Hepatocyte (in vitro differentiated cells): ENCODE results near the gene RRAGB. TPM values are rescaled to one million over a fixed set of nuclear protein-coding genes. Genes with fewer than 3 reads are reported as not detected.

Experiments
- DNase-seq: peaks from one replicate; pipeline ENCODE4 v3.0.0-alpha.2; 2016; ENCODE audit warnings: low spot score
- H2AFZ ChIP-seq: fragments of 200-600 bp; sonication (generic); 2 replicates; pipeline ENCODE4 v1.6.0; 2016; ENCODE audit warnings: antibody characterized with exemption, mild to moderate bottlenecking
- H3K27ac ChIP-seq: fragments of 200-600 bp; sonication (generic); 2 replicates; pipeline ENCODE4 v1.5.1; 2016; ENCODE audit warnings: mild to moderate bottlenecking
- H3K27me3 ChIP-seq: fragments of 200-600 bp; sonication (generic); 2 replicates; pipeline ENCODE4 v1.6.1; 2016
- H3K36me3 ChIP-seq: fragments of 200-600 bp; sonication (generic); replicated peaks from 2 replicates; pipeline ENCODE4 v1.5.1; 2016; ENCODE audit warnings: low read depth; ENCODE audit not compliant: insufficient read depth
- H3K4me1 ChIP-seq: fragments of 200-600 bp; sonication (generic); 2 replicates; pipeline ENCODE4 v1.5.1; 2016; ENCODE audit warnings: mild to moderate bottlenecking, moderate library complexity; ENCODE audit not compliant: insufficient read depth
- H3K4me2 ChIP-seq: fragments of 200-600 bp; sonication (generic); 2 replicates; pipeline ENCODE4 v1.6.0; 2016
- H3K4me3 ChIP-seq: fragments of 200-600 bp; sonication (generic); 2 replicates; pipeline ENCODE4 v1.5.1; 2016; ENCODE audit warnings: mild to moderate bottlenecking
- H3K79me2 ChIP-seq: fragments of 200-600 bp; sonication (generic); 2 replicates; pipeline ENCODE4 v1.6.0; 2017; ENCODE audit warnings: mild to moderate bottlenecking
- H3K9me2 ChIP-seq: fragments of 200-600 bp; sonication (generic); replicated peaks from 2 replicates; pipeline ENCODE4 v1.6.0; 2017; ENCODE audit warnings: mild to moderate bottlenecking; ENCODE audit not compliant: insufficient read depth
- H3K9me3 ChIP-seq: fragments of 200-600 bp; sonication (generic); 2 replicates; pipeline ENCODE4 v1.5.1; 2016; ENCODE audit warnings: low read depth, mild to moderate bottlenecking
- H4K20me1 ChIP-seq: fragments of 200-600 bp; sonication (generic); 2 replicates; pipeline ENCODE4 v1.6.0; 2016; ENCODE audit warnings: mild to moderate bottlenecking; ENCODE audit not compliant: insufficient read depth, poor library complexity, severe bottlenecking
- EZH2 ChIP-seq: fragments of 200-600 bp; sonication (generic); IDR thresholded peaks from 2 replicates; pipeline ENCODE4 v1.6.1; 2016; ENCODE audit warnings: antibody characterized with exemption, mild to moderate bottlenecking, borderline replicate concordance
- EZH2phosphoT487 ChIP-seq: fragments of 200-600 bp; sonication (generic); IDR thresholded peaks from one replicate; pipeline ENCODE4 v1.6.1; 2018; ENCODE audit warnings: antibody characterized with exemption, mild to moderate bottlenecking, low read depth, moderate library complexity; ENCODE audit not compliant: unreplicated experiment, severe bottlenecking
- WGBS: methylation state at CpG from one replicate; pipeline ENCODE4 v1.1.6; 2016; ENCODE audit warnings: low lambda C conversion rate; ENCODE audit errors: missing lambda C conversion rate; 5-methylcytosine and 5-hydroxymethylcytosine counted together
- polyA plus RNA-seq: library from polyadenylated mRNA; unstranded; fragments of >200 nt; fragmentation: Nextera tagmentation; extraction: Ambion mirVana; gene quantifications from 2 replicates; pipeline ENCODE4 v1.2.1, GENCODE V29; 2016
- total RNA-seq: library from RNA; depleted of rRNA; stranded (reverse); fragments of >200 nt; gene quantifications from 2 replicates; pipeline ENCODE4 v1.2.3, GENCODE V29; 2014
- TF ChIP-seq, protein P1 (sequence below): fragments of 200-600 bp; sonication (generic); IDR thresholded peaks from 2 replicates; pipeline ENCODE4 v1.5.1; 2016; ENCODE audit warnings: antibody characterized with exemption, mild to moderate bottlenecking; ENCODE audit not compliant: poor library complexity

RRAGB gene
- total and polyA plus RNA-seq, 2 experiments from 2014 or later, result 16.3 to 23.2 TPM

DNA sequence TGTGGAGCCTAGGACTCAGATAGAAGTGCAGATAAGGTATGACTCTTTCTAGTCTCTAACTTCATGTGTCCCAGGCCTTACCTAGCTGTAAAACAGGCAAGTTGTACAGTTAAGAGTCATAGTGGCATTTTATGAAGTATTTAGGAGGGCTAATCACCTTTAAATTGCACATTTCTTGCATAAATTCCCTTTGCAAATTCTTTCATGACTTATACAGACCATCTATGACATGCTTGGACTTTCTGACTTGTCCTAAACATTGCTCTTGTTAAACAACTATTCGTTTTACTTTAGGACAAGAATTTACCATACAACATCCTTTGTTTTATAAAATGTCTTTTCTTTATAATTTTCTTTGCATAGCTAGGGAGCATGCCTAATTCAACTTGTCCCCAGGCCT lies 7.8 kb upstream of the RRAGB start:
- no peak for TF ChIP-seq EZH2
- TF ChIP-seq, protein P1, sequence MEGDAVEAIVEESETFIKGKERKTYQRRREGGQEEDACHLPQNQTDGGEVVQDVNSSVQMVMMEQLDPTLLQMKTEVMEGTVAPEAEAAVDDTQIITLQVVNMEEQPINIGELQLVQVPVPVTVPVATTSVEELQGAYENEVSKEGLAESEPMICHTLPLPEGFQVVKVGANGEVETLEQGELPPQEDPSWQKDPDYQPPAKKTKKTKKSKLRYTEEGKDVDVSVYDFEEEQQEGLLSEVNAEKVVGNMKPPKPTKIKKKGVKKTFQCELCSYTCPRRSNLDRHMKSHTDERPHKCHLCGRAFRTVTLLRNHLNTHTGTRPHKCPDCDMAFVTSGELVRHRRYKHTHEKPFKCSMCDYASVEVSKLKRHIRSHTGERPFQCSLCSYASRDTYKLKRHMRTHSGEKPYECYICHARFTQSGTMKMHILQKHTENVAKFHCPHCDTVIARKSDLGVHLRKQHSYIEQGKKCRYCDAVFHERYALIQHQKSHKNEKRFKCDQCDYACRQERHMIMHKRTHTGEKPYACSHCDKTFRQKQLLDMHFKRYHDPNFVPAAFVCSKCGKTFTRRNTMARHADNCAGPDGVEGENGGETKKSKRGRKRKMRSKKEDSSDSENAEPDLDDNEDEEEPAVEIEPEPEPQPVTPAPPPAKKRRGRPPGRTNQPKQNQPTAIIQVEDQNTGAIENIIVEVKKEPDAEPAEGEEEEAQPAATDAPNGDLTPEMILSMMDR, result no peak
- TF ChIP-seq EZH2phosphoT487, result no peak
- Histone ChIP-seq H3K9me2 (no peaks in the 10 kb centered on the region), H3K36me3 (no peaks in the 10 kb centered on the region), H3K4me3 (no peak overlapping the region), H3K27me3 (no peaks in the 10 kb centered on the region), H3K4me2 (no peak overlapping the region), H3K27ac (no peak overlapping the region), H3K79me2 (no peaks in the 10 kb centered on the region), H4K20me1 (no peaks in the 10 kb centered on the region), H3K4me1 (no peaks in the 10 kb centered on the region), H3K9me3 (no peaks in the 10 kb centered on the region), H2AFZ (no peak overlapping the region)
- WGBS, result 30% methylated on average over 1 of the region's 1 CpG
- no peak for DNase-seq

DNA sequence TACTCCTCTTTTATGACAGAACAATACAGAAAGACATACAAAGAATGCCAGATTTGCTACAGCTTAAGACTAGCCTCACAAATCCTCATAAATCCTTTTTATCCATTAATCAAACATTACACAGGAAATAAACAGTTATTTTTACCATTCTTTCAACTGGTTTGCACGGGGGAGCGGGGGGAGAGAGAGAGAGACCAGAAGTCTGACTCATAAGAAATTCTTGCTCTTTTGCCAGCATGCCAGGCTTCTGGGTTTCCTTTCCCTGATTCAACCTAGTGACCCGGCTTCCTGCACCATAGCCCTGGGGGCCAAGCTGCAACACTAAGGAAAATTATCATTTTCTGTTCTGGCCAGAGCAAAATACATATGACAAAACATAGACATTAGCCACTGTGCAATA lies 6.8 kb upstream of the RRAGB start:
- H3K27ac ChIP-seq, result no peak overlapping the region
- H3K4me1 ChIP-seq, result no peaks in the 10 kb centered on the region
- TF ChIP-seq EZH2phosphoT487 (no peak), EZH2 (no peak)
- TF ChIP-seq, protein P1, result no peak
- H3K79me2 ChIP-seq, result no peaks in the 10 kb centered on the region
- H3K4me3 ChIP-seq, result no peak overlapping the region
- no peak for DNase-seq
- H2AFZ ChIP-seq, result no peak overlapping the region
- no peaks in the 10 kb centered on the region for H3K9me2 ChIP-seq
- H3K9me3 ChIP-seq, result no peaks in the 10 kb centered on the region
- no peaks in the 10 kb centered on the region for H3K36me3 ChIP-seq
- no peaks in the 10 kb centered on the region for H3K27me3 ChIP-seq
- H3K4me2 ChIP-seq, result no peak overlapping the region
- no peaks in the 10 kb centered on the region for H4K20me1 ChIP-seq
- 68% methylated on average over 3 of the region's 3 CpGs for WGBS

DNA sequence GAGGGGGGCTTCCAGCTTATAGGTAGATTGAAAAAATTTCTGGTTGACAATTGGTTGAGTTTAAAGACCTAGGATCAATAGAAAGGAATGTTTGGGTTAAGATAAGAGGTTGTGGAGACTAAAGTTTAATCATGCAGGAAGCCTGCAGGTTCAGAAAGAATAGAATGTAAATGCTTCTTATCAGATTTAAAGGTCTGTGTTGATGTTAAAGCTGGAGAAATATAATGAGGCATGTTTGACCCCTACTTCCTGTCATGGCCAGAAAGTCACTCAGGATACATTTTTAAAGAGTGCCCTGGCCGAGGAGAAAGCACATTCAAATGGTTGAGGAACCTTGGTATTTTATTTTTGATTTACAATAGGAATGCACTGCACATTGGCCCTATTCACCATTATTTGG lies 3.9 kb upstream of the RRAGB start:
- H3K36me3 ChIP-seq, result no peaks in the 10 kb centered on the region
- H3K9me3 ChIP-seq, result no peaks in the 10 kb centered on the region
- H3K79me2 ChIP-seq, result peaks cover 3% of the 10 kb centered on the region
- no peaks in the 10 kb centered on the region for H4K20me1 ChIP-seq
- TF ChIP-seq EZH2phosphoT487 (no peak), EZH2 (no peak)
- TF ChIP-seq, protein P1, result no peak
- WGBS, result 9% methylated on average over 1 of the region's 1 CpG
- no peak overlapping the region for H2AFZ ChIP-seq
- H3K4me1 ChIP-seq, result no peaks in the 10 kb centered on the region
- no peak overlapping the region for H3K4me2 ChIP-seq
- no peaks in the 10 kb centered on the region for H3K9me2 ChIP-seq
- H3K27me3 ChIP-seq, result no peaks in the 10 kb centered on the region
- DNase-seq, result no peak
- no peak overlapping the region for H3K4me3 ChIP-seq
- no peak overlapping the region for H3K27ac ChIP-seq

DNA sequence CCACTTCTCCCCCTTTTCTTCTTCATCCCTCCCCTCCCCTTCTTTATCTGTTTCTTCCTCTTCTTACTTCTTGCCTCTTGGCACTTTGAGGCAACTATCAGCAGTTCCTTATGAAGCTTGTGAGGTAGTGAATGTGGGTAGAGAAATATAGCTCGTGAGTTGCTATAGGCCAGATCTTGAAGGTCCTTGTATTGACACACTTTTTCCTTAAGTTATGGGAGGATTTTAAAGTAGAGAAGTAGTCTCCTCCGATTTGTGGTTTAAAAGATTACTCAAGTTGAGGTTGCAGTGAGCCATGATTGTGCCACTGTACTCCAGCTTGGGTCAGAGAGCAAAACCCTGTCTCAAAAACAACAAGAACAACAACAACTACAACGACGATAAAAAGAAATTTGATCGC lies 3.4 kb upstream of the RRAGB start:
- peaks cover 8% of the 10 kb centered on the region for H3K79me2 ChIP-seq
- no peaks in the 10 kb centered on the region for H4K20me1 ChIP-seq
- WGBS, result 67% methylated on average over 5 of the region's 5 CpGs
- no peaks in the 10 kb centered on the region for H3K9me3 ChIP-seq
- H3K27me3 ChIP-seq, result no peaks in the 10 kb centered on the region
- H3K9me2 ChIP-seq, result no peaks in the 10 kb centered on the region
- H3K4me3 ChIP-seq, result no peak overlapping the region
- H3K4me1 ChIP-seq, result peaks cover 1% of the 10 kb centered on the region
- H3K27ac ChIP-seq, result no peak overlapping the region
- no peak for DNase-seq
- H3K36me3 ChIP-seq, result no peaks in the 10 kb centered on the region
- no peak overlapping the region for H3K4me2 ChIP-seq
- TF ChIP-seq EZH2phosphoT487 (no peak), EZH2 (no peak)
- TF ChIP-seq, protein P1, result no peak
- no peak overlapping the region for H2AFZ ChIP-seq
